Measurements from ENCODE around the gene MX1. TPM values are rescaled to one million over a fixed set of nuclear protein-coding genes. Genes with fewer than 3 reads are reported as not detected.

The MX1 gene
- total RNA-seq, 1 experiment from 2014 or later, result 1.2 TPM

- DNase-seq (ENCODE audit: low spot score), result no peak
- TF ChIP-seq EZH2 (IDR thresholded peaks at IDR 0.05; ENCODE audit: borderline replicate concordance, low read depth, low read length, poor library complexity, severe bottlenecking), result no peak
- TF ChIP-seq, protein P1, sequence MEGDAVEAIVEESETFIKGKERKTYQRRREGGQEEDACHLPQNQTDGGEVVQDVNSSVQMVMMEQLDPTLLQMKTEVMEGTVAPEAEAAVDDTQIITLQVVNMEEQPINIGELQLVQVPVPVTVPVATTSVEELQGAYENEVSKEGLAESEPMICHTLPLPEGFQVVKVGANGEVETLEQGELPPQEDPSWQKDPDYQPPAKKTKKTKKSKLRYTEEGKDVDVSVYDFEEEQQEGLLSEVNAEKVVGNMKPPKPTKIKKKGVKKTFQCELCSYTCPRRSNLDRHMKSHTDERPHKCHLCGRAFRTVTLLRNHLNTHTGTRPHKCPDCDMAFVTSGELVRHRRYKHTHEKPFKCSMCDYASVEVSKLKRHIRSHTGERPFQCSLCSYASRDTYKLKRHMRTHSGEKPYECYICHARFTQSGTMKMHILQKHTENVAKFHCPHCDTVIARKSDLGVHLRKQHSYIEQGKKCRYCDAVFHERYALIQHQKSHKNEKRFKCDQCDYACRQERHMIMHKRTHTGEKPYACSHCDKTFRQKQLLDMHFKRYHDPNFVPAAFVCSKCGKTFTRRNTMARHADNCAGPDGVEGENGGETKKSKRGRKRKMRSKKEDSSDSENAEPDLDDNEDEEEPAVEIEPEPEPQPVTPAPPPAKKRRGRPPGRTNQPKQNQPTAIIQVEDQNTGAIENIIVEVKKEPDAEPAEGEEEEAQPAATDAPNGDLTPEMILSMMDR (conservative IDR thresholded peaks at IDR 0.05; ENCODE audit: low read depth, low read length), result no peak
- ChIA-PET POLR2A (ENCODE audit: low non-redundant PET) (no interaction called here), CTCF (no interaction called here)
- intact Hi-C loops (cut with micrococcal nuclease; ENCODE audit: unreplicated experiment), result no loop called here
- BruUV-seq (replicated peaks), result no TSS peak
- Histone ChIP-seq H3K27me3 (replicated peaks; ENCODE audit: insufficient read depth, low read depth, low read length, poor library complexity) (peaks cover 14% of the 10 kb centered on the region), H3K4me3 (ENCODE audit: low read depth, low read length, poor library complexity, severe bottlenecking) (no peak overlapping the region), H3K27ac (ENCODE audit: low read depth, low read length, poor library complexity, severe bottlenecking) (no peak overlapping the region), H3K36me3 (ENCODE audit: insufficient read depth, low read length, poor library complexity, severe bottlenecking) (no peaks in the 10 kb centered on the region), H3K4me1 (ENCODE audit: insufficient read depth, low read length, poor library complexity, severe bottlenecking) (no peaks in the 10 kb centered on the region), H3K9me3 (ENCODE audit: low read depth, low read length, poor library complexity, severe bottlenecking) (no peaks in the 10 kb centered on the region)
Observed at GRCh38 chr21:41500931-41501381, 74.9 kb downstream of the MX1 start.

GRCh38 chr21:41501919-41502318 lies 75.9 kb downstream of the MX1 start:
- H3K4me3 ChIP-seq (ENCODE audit: low read depth, low read length, poor library complexity, severe bottlenecking), result no peak overlapping the region
- H3K4me1 ChIP-seq (ENCODE audit: insufficient read depth, low read length, poor library complexity, severe bottlenecking), result no peaks in the 10 kb centered on the region
- no peaks in the 10 kb centered on the region for H3K9me3 ChIP-seq (ENCODE audit: low read depth, low read length, poor library complexity, severe bottlenecking)
- no peak for DNase-seq (ENCODE audit: low spot score)
- no TSS peak for BruUV-seq (replicated peaks)
- POLR2A ChIA-PET (ENCODE audit: low non-redundant PET), result no interaction called here
- no peak overlapping the region for H3K27ac ChIP-seq (ENCODE audit: low read depth, low read length, poor library complexity, severe bottlenecking)
- no peak for TF ChIP-seq EZH2 (IDR thresholded peaks at IDR 0.05; ENCODE audit: borderline replicate concordance, low read depth, low read length, poor library complexity, severe bottlenecking)
- TF ChIP-seq, protein P1 (conservative IDR thresholded peaks at IDR 0.05; ENCODE audit: low read depth, low read length), result no peak
- H3K36me3 ChIP-seq (ENCODE audit: insufficient read depth, low read length, poor library complexity, severe bottlenecking), result no peaks in the 10 kb centered on the region
- CTCF ChIA-PET, result no interaction called here
- intact Hi-C loops (cut with micrococcal nuclease; ENCODE audit: unreplicated experiment), result no loop called here
- H3K27me3 ChIP-seq (replicated peaks; ENCODE audit: insufficient read depth, low read depth, low read length, poor library complexity), result peaks cover 24% of the 10 kb centered on the region

DNA sequence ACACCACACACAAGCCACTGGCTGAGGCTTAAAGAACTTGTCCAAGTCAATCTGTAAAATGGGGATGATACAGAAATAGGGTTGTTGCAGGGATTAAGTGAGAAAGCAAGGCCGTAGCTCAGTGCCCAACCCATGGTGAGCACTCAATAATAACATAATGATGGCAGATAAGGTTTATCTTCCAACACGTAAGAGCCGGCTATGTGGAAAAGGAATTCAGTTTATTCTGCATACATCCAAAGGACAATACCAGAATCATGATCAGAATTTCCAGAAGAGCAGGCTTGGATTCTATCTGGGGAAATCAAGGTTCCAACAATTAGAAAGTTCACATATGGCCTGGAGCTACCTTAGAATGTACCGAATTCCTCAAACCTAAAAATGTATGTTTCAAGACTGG lies 77.3 kb downstream of the MX1 start:
- H3K4me1 ChIP-seq (ENCODE audit: insufficient read depth, low read length, poor library complexity, severe bottlenecking), result no peaks in the 10 kb centered on the region
- CTCF ChIA-PET, result no interaction called here

More for the DNA sequence above, 77.3 kb downstream of the MX1 start:
- no TSS peak for BruUV-seq (replicated peaks)
- no peak overlapping the region for H3K4me3 ChIP-seq (ENCODE audit: low read depth, low read length, poor library complexity, severe bottlenecking)
- H3K9me3 ChIP-seq (ENCODE audit: low read depth, low read length, poor library complexity, severe bottlenecking), result no peaks in the 10 kb centered on the region
- intact Hi-C loops (cut with micrococcal nuclease; ENCODE audit: unreplicated experiment), result no loop called here
- no peak overlapping the region for H3K27ac ChIP-seq (ENCODE audit: low read depth, low read length, poor library complexity, severe bottlenecking)
- POLR2A ChIA-PET (ENCODE audit: low non-redundant PET), result no interaction called here
- TF ChIP-seq, protein P1 (conservative IDR thresholded peaks at IDR 0.05; ENCODE audit: low read depth, low read length), result no peak
- no peak for TF ChIP-seq EZH2 (IDR thresholded peaks at IDR 0.05; ENCODE audit: borderline replicate concordance, low read depth, low read length, poor library complexity, severe bottlenecking)
- H3K36me3 ChIP-seq (ENCODE audit: insufficient read depth, low read length, poor library complexity, severe bottlenecking), result no peaks in the 10 kb centered on the region
- peaks cover 38% of the 10 kb centered on the region for H3K27me3 ChIP-seq (replicated peaks; ENCODE audit: insufficient read depth, low read depth, low read length, poor library complexity)
- no peak for DNase-seq (ENCODE audit: low spot score)
